BLaER1 treated with 17β-estradiol and CSF1 and Interleukin-3, amounts not matched to agents 10 nM and 100 nM (cell line): ENCODE results near the gene ANKS1B.
"Not testable (repeated sequence)": the region's sequence is repeated elsewhere in the genome, so short reads cannot be mapped to it uniquely, and the experiment has no call there.

ENCODE experiments used
- H3K27ac ChIP-seq, 11 experiments: shearing (Covaris generic); formaldehyde crosslinking; 2 replicates each; pipeline ENCODE4 v1.8.1; 2022
- H3K27me3 ChIP-seq, 11 experiments: shearing (Covaris generic); formaldehyde crosslinking; 2 replicates each; pipeline ENCODE4 v1.8.1; 2022
- H3K36me3 ChIP-seq, 11 experiments: shearing (Covaris generic); formaldehyde crosslinking; 2 replicates each; pipeline ENCODE4 v1.8.1; 2022
- H3K4me1 ChIP-seq, 10 experiments: shearing (Covaris generic); formaldehyde crosslinking; 2 replicates each; pipeline ENCODE4 v1.8.1; 2022
- H3K4me2 ChIP-seq, 11 experiments: shearing (Covaris generic); formaldehyde crosslinking; 2 replicates each; pipeline ENCODE4 v1.8.1; 2022
- H3K4me3 ChIP-seq, 10 experiments: shearing (Covaris generic); formaldehyde crosslinking; 2 replicates each; pipeline ENCODE4 v1.8.1; 2022
- H3K9ac ChIP-seq, 11 experiments: shearing (Covaris generic); formaldehyde crosslinking; 2 replicates each; pipeline ENCODE4 v1.8.1; 2022
- H3K9me3 ChIP-seq, 11 experiments: shearing (Covaris generic); formaldehyde crosslinking; replicated peaks in 1 of 11; 2 replicates each; pipeline ENCODE4 v1.8.1; 2022
- H4K20me1 ChIP-seq, 11 experiments: shearing (Covaris generic); formaldehyde crosslinking; 2 replicates each; pipeline ENCODE4 v1.8.1; 2022
- Cebpa-rat ChIP-seq, 11 experiments: shearing (Covaris generic); IDR thresholded peaks; 2 replicates each; pipeline ENCODE4 v1.8.1; 2022

Gene ANKS1B

DNA sequence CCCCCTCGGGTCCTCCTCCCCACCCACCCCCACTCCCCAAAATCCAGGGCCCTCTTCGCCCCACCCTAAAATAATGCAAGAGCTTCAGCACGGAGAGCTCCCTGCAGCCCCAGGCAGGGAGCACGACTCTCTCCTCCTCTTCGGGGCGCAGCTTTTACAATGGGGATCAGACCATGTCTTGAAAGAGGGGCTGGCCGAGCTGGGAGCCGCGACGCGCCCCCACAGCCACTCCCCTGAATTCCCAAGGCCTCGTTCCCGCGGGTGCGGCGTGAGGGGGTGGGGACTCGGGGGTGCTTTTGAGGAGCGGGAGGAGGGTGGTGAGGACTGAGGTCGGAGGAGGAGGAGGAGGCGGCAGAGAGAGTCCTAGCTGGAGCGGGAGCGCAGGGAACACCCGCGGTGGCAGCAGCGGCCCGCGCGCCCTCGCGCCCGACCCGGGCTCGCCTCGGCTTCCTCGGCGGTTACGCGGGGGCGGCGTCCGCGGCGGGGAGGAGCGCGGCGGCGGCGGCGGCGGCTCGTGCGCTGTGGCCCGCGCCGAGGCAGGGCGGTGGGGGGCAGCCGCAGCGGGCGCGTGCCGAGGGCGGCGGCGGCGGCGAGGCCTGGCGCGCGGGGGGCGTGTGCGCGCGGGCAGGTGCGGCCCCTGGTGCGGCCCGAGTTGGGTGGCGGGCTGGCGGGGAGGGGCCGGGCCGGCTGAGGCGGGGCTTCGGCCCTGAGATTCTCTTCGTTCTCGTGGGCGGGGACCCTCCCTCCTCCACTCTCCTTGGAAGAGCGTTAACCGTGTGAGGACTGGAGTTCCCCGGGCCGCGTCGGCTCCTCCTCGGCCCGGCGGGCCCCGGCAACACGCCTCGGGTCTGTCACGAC is at the start of gene ANKS1B:
TSS of gene ANKS1B (minus strand) at position 666 of the 858 bp plus-strand sequence. CDS start 699 bp downstream, outside the sequence.
- Histone ChIP-seq H3K27me3 (no peaks in the 10 kb centered on the region), H3K9ac (peak within 1 kb of the TSS; percentile 82 to 94 (median 89)), H3K9me3 (0 out of 22 replicates have a peak, but pooled peaks cover 0 to 2% (median 0%) of the 10 kb centered on the region in 11 experiments), H3K4me1 (peaks cover 20 to 60% (median 47%) of the 10 kb centered on the region in 10 experiments), H3K4me3 (peak within 1 kb of the TSS; percentile 68 to 87 (median 82)), H3K27ac (peak within 1 kb of the TSS; percentile 57 to 95 (median 91); a peak in 21 of 22 replicates), H3K36me3 (no peaks in the 10 kb centered on the region), H3K4me2 (peak within 1 kb of the TSS; percentile 84 to 97 (median 94)), H4K20me1 (no peaks in the 10 kb centered on the region)
- TF ChIP-seq Cebpa-rat (IDR thresholded peaks at IDR 0.05): no peak

DNA sequence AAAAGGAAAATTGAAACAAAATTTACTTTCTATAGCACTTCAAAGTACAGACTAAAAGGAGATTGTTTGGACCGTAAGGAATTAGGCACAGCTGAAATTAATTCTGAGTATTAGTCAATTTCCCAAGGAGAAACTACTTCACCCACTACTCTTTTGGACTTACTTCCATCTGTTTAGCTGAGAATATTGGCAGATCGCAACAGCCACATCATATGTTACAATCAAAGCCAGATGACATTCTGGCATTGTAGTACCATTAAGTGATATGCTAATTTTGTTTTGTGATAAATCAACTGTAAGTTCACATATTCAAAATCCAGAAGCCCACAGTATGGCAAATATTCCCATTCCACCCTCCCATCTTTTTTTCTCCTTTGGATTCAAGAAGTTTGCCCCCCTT is 47.1 kb upstream of the ANKS1B start:
- Histone ChIP-seq H3K4me1 (no peaks in the 10 kb centered on the region), H3K4me2 (no peak overlapping the region), H3K4me3 (no peak overlapping the region), H3K36me3 (peaks cover 0 to 50% (median 14%) of the 10 kb centered on the region in 11 experiments; a peak in 12 of 22 replicates), H4K20me1 (no peaks in the 10 kb centered on the region), H3K27me3 (no peaks in the 10 kb centered on the region), H3K27ac (no peak overlapping the region), H3K9ac (no peak overlapping the region), H3K9me3 (no peaks in the 10 kb centered on the region)
- TF ChIP-seq Cebpa-rat (IDR thresholded peaks at IDR 0.05): no peak

DNA sequence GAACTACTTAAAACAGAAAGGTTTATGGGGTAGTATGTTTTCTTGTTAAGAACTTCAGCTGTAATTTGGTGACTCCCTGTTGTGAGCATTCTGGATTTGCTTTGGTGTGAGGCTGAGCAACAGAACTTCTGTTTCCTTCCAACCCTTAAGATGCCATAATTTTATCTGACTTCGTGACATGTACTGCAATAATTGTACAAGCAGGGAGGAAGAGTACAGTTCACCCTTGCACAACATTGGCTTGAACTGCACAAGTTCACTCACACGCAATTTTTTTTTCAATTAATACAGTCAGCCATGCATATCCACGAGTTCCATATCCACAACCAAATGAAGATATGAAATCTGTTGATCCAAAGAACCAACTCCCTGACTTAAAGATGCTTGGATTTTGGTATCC is 42.9 kb upstream of the ANKS1B start:
- Histone ChIP-seq H3K36me3 (peaks cover 0 to 16% (median 1%) of the 10 kb centered on the region in 11 experiments; a peak in 5 of 22 replicates), H3K9ac (no peak overlapping the region), H3K27ac (no peak overlapping the region), H3K4me3 (no peak overlapping the region), H3K4me1 (no peaks in the 10 kb centered on the region), H3K9me3 (peaks cover 0 to 5% (median under 1%) of the 10 kb centered on the region in 11 experiments; a peak in 4 of 22 replicates), H4K20me1 (no peaks in the 10 kb centered on the region), H3K4me2 (no peak overlapping the region), H3K27me3 (no peaks in the 10 kb centered on the region)
- no peak for TF ChIP-seq Cebpa-rat (IDR thresholded peaks at IDR 0.05)

GRCh38 chr12:100026241-100026640 is 41.5 kb upstream of the ANKS1B start:
- no peak overlapping the region for H3K27ac ChIP-seq
- peaks cover 0 to 16% (median 12%) of the 10 kb centered on the region in 11 experiments; a peak in 13 of 22 replicates for H3K9me3 ChIP-seq
- H3K4me1 ChIP-seq: no peaks in the 10 kb centered on the region
- no peak overlapping the region for H3K4me2 ChIP-seq
- TF ChIP-seq Cebpa-rat (IDR thresholded peaks at IDR 0.05): no peak
- no peak overlapping the region for H3K9ac ChIP-seq
- H3K4me3 ChIP-seq: no peak overlapping the region
- no peaks in the 10 kb centered on the region for H3K27me3 ChIP-seq
- H3K36me3 ChIP-seq: peaks cover 0 to 4% (median 0%) of the 10 kb centered on the region in 11 experiments; a peak in 2 of 22 replicates
- no peaks in the 10 kb centered on the region for H4K20me1 ChIP-seq

DNA sequence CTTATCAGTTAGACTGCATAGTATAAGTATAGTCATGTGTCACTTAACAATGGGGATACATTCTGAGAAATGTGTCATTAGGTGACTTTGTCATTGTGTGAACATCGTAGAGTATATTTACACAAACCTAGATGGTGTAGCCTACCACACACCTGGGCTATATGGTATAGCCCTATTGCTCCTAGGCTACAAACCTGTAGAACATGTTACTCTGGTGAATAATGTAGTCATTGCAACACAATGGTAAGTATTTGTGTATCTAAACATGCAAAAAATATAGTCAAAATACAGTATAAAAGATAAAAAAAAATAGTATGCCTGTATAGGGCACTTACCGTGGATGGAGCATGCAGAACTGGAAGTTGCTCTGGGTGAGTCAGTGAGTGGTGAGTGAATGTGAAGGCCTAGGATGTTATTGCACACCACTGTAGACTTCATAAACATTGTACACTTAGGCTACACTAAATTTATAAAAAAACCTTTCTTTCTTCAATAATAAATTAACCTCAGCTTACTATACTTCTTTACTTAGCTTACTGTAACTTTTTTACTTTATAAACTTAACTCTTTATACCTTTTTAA is 40.3 kb upstream of the ANKS1B start:
- Histone ChIP-seq H3K4me3 (no peak overlapping the region), H3K27ac (no peak overlapping the region), H3K36me3 (no peaks in the 10 kb centered on the region; a peak in 1 of 22 replicates), H3K9me3 (peaks cover 0 to 16% (median 12%) of the 10 kb centered on the region in 11 experiments; a peak in 13 of 22 replicates), H4K20me1 (no peaks in the 10 kb centered on the region), H3K27me3 (no peaks in the 10 kb centered on the region), H3K9ac (no peak overlapping the region), H3K4me2 (no peak overlapping the region), H3K4me1 (no peaks in the 10 kb centered on the region)
- TF ChIP-seq Cebpa-rat (IDR thresholded peaks at IDR 0.05): no peak

DNA sequence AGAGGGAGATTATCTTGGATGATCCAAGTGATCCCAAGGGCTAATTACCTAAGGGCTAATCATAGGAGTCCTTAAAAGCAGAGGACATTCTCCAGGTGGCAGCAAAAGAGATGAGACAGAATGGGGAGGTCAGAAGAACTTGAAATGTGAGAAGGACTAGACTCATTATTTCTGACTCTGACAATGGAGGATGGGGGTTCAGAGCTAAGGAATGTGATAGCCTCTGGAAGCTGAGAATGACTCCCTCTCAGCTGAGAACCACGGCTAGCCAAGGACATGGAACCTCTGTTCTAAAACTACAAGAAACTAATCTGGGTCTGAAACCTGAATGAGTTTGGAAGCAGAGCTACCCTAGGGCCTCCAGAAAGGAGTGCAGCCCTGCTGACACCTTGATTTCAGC is 35.6 kb upstream of the ANKS1B start:
- no peak overlapping the region for H3K4me3 ChIP-seq
- H3K27ac ChIP-seq: no peak overlapping the region
- peaks cover 0 to 29% (median 19%) of the 10 kb centered on the region in 11 experiments; a peak in 16 of 22 replicates for H3K9me3 ChIP-seq
- H3K9ac ChIP-seq: no peak overlapping the region
- no peak overlapping the region for H3K4me2 ChIP-seq
- no peaks in the 10 kb centered on the region for H4K20me1 ChIP-seq
- no peaks in the 10 kb centered on the region for H3K27me3 ChIP-seq
- TF ChIP-seq Cebpa-rat (IDR thresholded peaks at IDR 0.05): no peak
- no peaks in the 10 kb centered on the region for H3K4me1 ChIP-seq
- H3K36me3 ChIP-seq: no peaks in the 10 kb centered on the region; a peak in 1 of 22 replicates

GRCh38 chr12:100017056-100017455 is 32.3 kb upstream of the ANKS1B start:
- TF ChIP-seq Cebpa-rat (IDR thresholded peaks at IDR 0.05): no peak

GRCh38 chr12:100016304-100016703 is 31.6 kb upstream of the ANKS1B start:
- not testable (repeated sequence) for H3K4me3 ChIP-seq, H4K20me1 ChIP-seq, H3K9ac ChIP-seq, H3K36me3 ChIP-seq, H3K27me3 ChIP-seq, H3K4me1 ChIP-seq, H3K27ac ChIP-seq, H3K4me2 ChIP-seq
- peaks cover 0 to 16% (median 8%) of the 10 kb centered on the region in 11 experiments; a peak in 14 of 22 replicates for H3K9me3 ChIP-seq

More at GRCh38 chr12:100017056-100017455, 32.3 kb upstream of the ANKS1B start:
- Histone ChIP-seq H3K4me3 (no peak overlapping the region), H3K27ac (no peak overlapping the region), H3K36me3 (no peaks in the 10 kb centered on the region), H3K4me1 (no peaks in the 10 kb centered on the region), H3K4me2 (no peak overlapping the region), H3K9me3 (peaks cover 0 to 19% (median 12%) of the 10 kb centered on the region in 11 experiments; a peak in 15 of 22 replicates), H3K9ac (no peak overlapping the region), H4K20me1 (no peaks in the 10 kb centered on the region), H3K27me3 (no peaks in the 10 kb centered on the region)

GRCh38 chr12:100005846-100006245 is 21.1 kb upstream of the ANKS1B start:
- not testable (repeated sequence) for H3K27me3 ChIP-seq, H3K4me2 ChIP-seq, H4K20me1 ChIP-seq, H3K9ac ChIP-seq, H3K4me3 ChIP-seq, H3K27ac ChIP-seq, H3K4me1 ChIP-seq
- H3K36me3 ChIP-seq: peaks cover 0 to 12% (median 0%) of the 10 kb centered on the region in 11 experiments; a peak in 4 of 22 replicates
- peaks cover 0 to 18% (median 8%) of the 10 kb centered on the region in 11 experiments; a peak in 17 of 22 replicates for H3K9me3 ChIP-seq
